HG03378 (cell line): ENCODE results near the gene UPK2.
"Not testable (repeated sequence)": the region's sequence is repeated elsewhere in the genome, so short reads cannot be mapped to it uniquely, and the experiment has no call there.

Source experiments
- ATAC-seq: cut with Tn5 transposase; IDR thresholded peaks from one replicate; pipeline ENCODE4 v1.9.1; 2021; ENCODE audit warnings: mild to moderate bottlenecking, moderate library complexity; ENCODE audit not compliant: unreplicated experiment

The UPK2 gene

DNA sequence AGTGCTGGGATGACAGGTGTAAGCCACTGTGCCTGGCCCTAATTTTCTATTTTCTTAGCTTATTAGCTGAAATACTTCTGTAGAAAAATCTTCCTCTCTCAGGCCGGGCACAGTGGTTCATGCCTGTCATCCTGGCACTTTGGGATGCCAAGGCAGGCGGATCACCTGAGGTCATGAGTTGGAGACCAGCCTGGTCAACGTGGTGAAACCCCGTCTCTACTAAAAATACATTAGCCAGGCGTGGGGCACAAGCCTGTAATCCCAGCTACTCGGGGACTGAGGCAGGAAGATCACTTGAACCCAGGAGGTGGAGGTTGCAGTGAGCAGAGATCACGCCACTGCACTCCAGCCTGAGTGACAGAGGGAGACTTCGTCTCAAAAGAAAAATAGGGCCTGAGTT is 28.2 kb downstream of the UPK2 start:
- ATAC-seq: not testable (repeated sequence)

DNA sequence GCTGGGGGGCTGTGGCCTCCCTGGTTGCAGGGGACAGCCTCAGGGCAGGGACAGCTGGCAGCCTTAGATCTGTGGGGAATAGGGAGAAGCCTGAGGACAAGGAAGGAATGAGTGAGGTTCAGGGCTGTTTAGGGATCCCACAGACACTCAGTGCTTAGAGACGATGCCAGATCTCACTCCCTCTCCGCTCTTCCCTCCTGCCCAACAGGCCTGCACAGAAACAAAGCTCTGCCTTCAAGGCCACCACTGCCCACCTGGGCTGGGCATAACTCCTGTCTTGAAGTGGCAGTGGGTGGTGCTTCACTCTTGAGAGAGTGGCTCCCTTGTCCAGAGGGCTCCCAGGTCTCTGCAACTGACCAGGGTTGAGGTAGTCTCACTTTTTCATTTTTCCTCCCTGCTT is 28.7 kb downstream of the UPK2 start:
- ATAC-seq: no peak

DNA sequence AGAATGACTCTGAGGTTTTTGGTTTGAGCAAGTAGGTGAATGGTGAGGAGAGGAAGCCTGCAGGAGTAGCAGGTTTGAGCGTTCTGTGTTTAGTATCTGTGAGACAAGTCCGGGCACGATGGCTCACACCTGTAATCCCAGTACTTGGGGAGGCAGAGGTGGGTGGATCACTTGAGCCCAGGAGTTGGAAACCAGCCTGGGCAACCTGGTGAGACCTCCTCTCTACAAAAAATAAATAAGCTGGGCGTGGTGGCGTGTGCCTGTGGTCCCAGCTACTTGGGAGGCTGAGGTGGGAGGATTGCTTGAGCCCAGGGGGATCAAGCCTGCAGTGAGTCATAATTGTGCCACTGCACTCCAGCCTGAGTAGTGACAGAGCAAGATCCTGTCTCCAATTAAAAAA is 32.2 kb downstream of the UPK2 start:
- ATAC-seq: no peak

DNA sequence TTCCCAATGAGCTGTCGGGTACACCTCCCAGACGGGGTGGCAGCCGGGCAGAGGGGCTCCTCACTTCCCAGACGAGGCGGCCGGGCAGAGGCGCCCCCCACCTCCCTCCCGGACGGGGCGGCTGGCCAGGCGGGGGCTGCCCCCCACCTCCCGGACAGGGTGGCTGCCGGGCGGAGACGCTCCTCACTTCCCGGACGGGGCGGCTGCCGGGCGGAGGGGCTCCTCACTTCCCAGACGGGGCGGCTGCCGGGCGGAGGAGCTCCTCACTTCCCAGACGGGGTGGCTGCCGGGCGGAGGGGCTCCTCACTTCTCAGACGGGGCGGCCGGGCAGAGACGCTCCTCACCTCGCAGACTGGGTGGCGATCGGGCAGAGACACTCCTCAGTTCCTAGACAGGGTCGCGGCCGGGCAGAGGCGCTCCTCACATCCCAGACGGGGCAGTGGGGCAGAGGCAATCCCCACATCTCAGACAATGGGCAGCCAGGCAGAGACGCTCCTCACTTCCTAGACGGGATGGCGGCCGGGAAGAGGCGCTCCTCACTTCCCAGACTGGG is 35.5 kb downstream of the UPK2 start:
- not testable (repeated sequence) for ATAC-seq

DNA sequence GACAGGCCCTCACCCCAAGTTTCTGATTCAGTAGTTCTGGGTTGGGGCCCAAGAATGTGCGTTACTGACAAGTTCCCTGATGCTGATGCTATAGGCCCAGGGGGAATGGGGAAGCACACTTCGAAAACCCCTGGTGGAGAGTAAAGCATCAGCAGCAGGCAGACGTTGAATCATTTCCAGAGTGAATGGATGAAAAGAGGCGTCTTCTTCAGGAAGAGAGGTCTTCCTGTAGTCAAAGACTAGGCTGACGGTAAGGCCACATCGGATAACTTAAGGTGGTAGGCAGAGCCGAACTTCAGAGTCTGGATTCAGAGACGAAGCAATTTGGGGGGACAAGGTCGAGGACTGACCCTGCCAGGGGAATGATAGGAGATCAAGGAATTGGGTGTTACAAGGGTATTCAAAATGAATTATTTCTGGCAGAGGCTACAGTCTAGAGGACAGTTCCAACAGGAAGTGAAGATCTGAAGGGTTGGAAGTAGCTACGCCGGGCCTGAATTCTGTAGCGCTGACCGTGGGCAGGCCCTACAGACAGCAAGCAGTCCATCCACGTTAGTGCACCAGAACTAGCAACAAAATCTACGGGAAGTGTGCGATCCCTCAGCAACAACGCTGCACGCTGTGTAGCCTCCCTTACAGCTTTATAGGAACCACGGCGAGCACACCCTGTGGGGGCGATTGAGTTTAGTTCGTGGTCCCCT is 41.0 kb downstream of the UPK2 start:
- ATAC-seq: peak; percentile 20

DNA sequence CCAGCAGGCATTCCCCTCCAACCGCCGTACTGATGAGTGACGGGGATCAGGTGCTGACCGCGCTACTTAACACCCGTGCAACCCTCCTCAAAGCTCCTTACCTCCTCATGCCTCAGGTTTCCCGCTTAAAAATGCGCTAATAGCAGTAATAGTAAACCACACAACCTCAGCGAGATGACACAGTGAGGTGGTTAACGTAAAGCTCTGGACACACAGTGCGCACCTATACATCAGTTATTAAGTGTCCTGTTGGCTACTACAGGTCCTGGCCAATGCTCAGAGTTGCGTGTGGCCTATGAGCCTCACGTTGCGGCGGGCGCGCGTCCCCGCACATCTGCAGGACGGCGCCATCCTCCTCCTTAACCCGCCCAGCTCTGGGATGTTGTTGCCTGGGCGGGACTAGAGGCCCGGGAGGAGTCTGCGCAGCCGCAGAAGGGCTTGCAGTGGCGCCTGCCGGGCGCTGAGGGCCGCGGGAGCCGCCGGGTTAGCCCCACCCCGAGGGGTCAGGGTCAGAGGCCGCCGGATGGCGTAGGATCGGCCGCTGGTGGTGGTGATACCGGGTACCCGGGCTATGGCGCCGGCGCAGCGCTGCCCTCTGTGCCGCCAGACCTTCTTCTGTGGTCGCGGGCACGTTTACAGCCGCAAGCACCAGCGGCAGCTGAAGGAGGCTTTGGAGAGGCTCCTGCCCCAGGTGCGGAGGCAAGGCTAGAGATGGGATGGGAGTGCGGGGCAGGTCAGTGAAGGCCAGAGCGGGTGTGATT is 41.7 kb downstream of the UPK2 start, which contains the start of gene CENATAC:
Gene CENATAC (plus strand): TSS at position 512 of the 761 bp plus-strand sequence. CDS start 60 bp downstream, at position 572.
- peak; percentile 79 for ATAC-seq

DNA sequence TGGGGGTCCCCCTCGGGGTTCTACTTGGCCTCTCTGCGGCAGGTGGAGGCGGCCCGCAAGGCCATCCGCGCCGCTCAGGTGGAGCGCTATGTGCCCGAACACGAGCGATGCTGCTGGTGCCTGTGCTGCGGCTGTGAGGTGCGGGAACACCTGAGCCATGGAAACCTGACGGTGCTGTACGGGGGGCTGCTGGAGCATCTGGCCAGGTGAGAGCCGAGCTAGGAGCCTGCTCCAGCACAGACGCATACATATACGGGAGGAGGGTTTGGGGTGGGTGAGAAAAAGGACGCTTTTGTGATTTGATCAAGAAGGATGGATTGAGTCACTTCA is 42.3 kb downstream of the UPK2 start:
- no peak for ATAC-seq

DNA sequence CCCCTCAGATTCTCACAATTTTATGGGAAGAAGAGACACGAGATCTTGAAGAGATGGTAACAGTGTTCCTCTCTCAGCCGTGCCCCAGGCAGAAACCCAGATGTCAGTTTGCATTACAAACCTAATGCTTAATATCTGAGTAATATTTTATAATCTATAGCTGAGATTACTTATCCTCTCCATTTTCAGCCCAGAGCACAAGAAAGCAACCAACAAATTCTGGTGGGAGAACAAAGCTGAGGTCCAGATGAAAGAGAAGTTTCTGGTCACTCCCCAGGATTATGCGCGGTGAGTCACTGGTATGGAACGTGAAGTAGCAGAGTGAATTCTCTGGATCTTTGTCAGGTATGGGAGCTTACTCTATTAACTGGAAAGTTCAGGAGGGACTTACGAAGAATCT is 42.7 kb downstream of the UPK2 start:
- ATAC-seq: no peak

DNA sequence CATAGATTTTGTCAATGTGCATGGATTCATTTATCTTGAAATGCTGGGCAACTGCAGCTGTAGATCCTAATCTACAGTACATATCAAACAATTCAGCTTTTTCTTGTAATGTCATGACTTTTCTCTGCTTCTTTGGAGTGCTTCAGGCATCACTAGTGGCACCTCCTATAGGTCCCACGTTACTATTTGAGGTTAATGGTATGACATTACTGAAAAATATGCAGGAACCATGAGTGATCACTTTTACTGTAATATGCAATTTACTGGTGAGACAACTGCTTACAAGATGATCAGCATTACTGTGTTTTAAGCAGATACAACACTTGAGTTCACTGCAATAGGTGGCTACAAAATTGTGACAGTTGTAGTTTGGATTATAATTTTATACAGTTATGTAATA is 44.8 kb downstream of the UPK2 start:
- ATAC-seq: no peak

DNA sequence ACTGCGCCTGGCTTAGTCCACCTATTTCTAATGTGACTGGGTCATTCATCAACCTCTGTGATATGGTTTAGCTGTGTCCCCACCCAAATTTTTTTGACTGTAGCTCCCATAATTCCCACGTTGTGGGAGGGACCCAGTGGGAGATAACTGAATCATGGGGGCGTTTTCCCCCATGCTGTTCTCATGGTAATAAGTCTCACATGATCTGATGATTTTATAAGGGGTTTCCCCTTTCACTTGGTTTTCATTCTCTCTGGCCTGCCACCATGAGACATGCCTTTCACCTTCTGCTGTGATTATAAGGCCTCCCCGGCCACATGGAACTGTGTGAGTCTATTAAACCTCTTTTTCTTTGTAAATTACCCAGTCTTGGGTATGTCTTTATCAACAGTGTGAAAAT is 50.6 kb downstream of the UPK2 start:
- ATAC-seq: no peak
